Small intestine (tissue), 7 donors: Measurements from ENCODE around the gene VWF. TPM values are rescaled to one million over a fixed set of nuclear protein-coding genes. Genes with fewer than 3 reads are reported as not detected.

ENCODE experiments used
- DNase-seq, 2 donors: peaks; one replicate each; pipeline versions ENCODE4 v3.0.0 to v3.0.0-alpha.2; 2013
- FAIRE-seq: peaks from 2 replicates; lab custom pipeline; 2012; peaks lifted over from hg19 to GRCh38; lab: Jason Lieb, UNC
- H3K27ac ChIP-seq, 3 donors: one replicate each; pipeline ENCODE4 v1.5.1; 2013; ENCODE audit warnings: low read length in 2 of 3, mild to moderate bottlenecking in 2 of 3, control low read depth in 1 of 3, inconsistent platforms in 1 of 3, low read depth in 1 of 3, moderate library complexity in 1 of 3
- H3K27me3 ChIP-seq, 3 donors: one replicate each; pipeline ENCODE4 v1.6.1; 2013; ENCODE audit warnings: low read length in 3 of 3, inconsistent platforms in 1 of 3; ENCODE audit not compliant: control insufficient read depth in 3 of 3, insufficient read depth in 3 of 3
- H3K36me3 ChIP-seq, 3 donors: one replicate each; pipeline ENCODE4 v1.6.1; 2013; ENCODE audit warnings: low read length in 3 of 3, inconsistent platforms in 1 of 3, low read depth in 1 of 3, mild to moderate bottlenecking in 1 of 3, moderate library complexity in 1 of 3; ENCODE audit not compliant: control insufficient read depth in 3 of 3, insufficient read depth in 2 of 3
- H3K4me1 ChIP-seq, 3 donors: one replicate each; pipeline ENCODE4 v1.6.1; 2013; ENCODE audit warnings: low read length in 2 of 3, inconsistent platforms in 1 of 3, low read depth in 1 of 3, mild to moderate bottlenecking in 1 of 3, moderate library complexity in 1 of 3; ENCODE audit not compliant: control insufficient read depth in 3 of 3, insufficient read depth in 2 of 3
- H3K4me3 ChIP-seq, 3 donors: one replicate each; pipeline ENCODE4 v1.5.1; 2013; ENCODE audit warnings: low read length in 3 of 3, control low read depth in 1 of 3, inconsistent platforms in 1 of 3, low read depth in 1 of 3, mild to moderate bottlenecking in 1 of 3, moderate library complexity in 1 of 3
- H3K9me3 ChIP-seq, 2 donors: one replicate each; pipeline ENCODE4 v1.6.1; 2013; ENCODE audit warnings: low read depth in 1 of 2, low read length in 1 of 2; ENCODE audit not compliant: control insufficient read depth in 2 of 2, insufficient read depth in 1 of 2
- WGBS, 3 donors: extraction: QIAGEN DNeasy Blood & Tissue Kit; methylation state at CpG; one replicate each; pipeline ENCODE4 v1.1.7; 2013; 5-methylcytosine and 5-hydroxymethylcytosine counted together
- polyA plus RNA-seq, 4 donors: library from polyadenylated mRNA; stranded (reverse) in 3 of 4; unstranded in 1 of 4; fragments of 200-250 nt in 3 of 4; fragments of 120-200 nt in 1 of 4; gene quantifications; one replicate each; pipeline versions ENCODE4 v1.2.1 to v1.2.3, GENCODE V29; 2013
- donor health status: healthy with polysubstance abuse.
- donor health status: control.
- donor health status: control.
- donor health status: Bipolar disorder and iron deficiency.
- donor health status: healthy.

VWF gene
- polyA plus RNA-seq, 4 donors = 2.2 to 82.9 (median 6.1) TPM

- DNase-seq (no peak), FAIRE-seq (no peak)
- Histone ChIP-seq H3K4me1 (no peaks in the 10 kb centered on the region), H3K27ac (no peak overlapping the region), H3K4me3 (no peak overlapping the region), H3K27me3 (peaks cover 0 to 5% (median 3%) of the 10 kb centered on the region in 3 donors), H3K36me3 (no peaks in the 10 kb centered on the region), H3K9me3 (no peaks in the 10 kb centered on the region)
- 83 to 91% (median 91%) methylated on average over 4 of the region's 4 CpGs for WGBS, 3 donors
Measured at GRCh38 chr12:5905757-5906156, 218.7 kb downstream of the VWF start.

DNA sequence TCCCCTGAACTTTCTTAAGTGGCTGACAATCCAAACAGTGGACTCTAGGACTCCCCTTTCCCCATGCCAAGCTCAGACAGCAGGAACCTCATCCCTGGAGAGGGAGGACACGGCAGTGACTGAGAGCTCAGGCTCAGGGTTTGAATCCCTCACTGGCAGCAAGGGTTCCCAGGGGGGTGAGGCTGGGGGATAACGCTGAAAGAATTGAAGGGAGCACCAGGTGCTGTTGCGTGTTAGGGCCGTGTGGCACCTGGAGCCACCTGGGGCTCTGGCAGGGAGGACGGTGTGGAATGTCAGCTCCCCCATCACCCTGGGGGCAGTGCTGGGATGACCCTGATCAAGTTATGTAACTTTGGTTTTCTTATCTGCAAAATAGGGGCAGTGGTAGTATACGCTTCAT, 219.5 kb downstream of the VWF start:
- Histone ChIP-seq H3K4me3 (no peak overlapping the region), H3K27ac (no peak overlapping the region), H3K4me1 (no peaks in the 10 kb centered on the region), H3K36me3 (no peaks in the 10 kb centered on the region), H3K9me3 (no peaks in the 10 kb centered on the region), H3K27me3 (peaks cover 0 to 6% (median 3%) of the 10 kb centered on the region in 3 donors)
- WGBS, 3 donors = 44 to 71% (median 51%) methylated on average over 6 of the region's 6 CpGs
- FAIRE-seq = no peak
- no peak for DNase-seq

- H3K4me1 ChIP-seq = no peaks in the 10 kb centered on the region
- FAIRE-seq (no peak), DNase-seq (no peak)
- H3K27me3 ChIP-seq = peaks cover 0 to 3% (median 3%) of the 10 kb centered on the region in 3 donors
- no peaks in the 10 kb centered on the region for H3K36me3 ChIP-seq
- no peak overlapping the region for H3K4me3 ChIP-seq
- 81 to 84% (median 83%) methylated on average over 11 of the region's 11 CpGs for WGBS, 3 donors
- no peaks in the 10 kb centered on the region for H3K9me3 ChIP-seq
- H3K27ac ChIP-seq = no peak overlapping the region
Measured at GRCh38 chr12:5904441-5904840, 220.0 kb downstream of the VWF start.

DNA sequence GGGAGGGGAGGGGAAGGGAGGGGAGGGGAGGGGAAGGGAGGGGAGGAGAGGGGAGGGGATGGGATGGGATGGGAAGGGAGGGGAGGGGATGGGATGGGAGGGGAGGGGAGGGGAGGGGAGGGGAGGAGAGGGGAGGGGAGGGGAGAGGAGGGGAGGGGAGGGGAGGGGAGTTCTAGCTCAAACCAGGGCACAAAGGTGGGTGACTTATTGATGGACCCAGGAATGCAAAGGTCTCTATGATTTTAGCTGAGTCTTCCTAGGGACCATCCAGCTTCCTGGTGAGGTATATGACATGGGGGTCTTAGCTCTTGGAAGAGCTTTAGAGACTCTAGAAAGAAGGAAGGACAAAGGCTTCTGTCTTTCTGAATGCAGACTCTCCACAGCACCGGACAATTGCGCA, 221.7 kb downstream of the VWF start:
- Histone ChIP-seq H3K9me3 (no peaks in the 10 kb centered on the region), H3K36me3 (no peaks in the 10 kb centered on the region), H3K4me3 (no peak overlapping the region), H3K27ac (no peak overlapping the region), H3K27me3 (peaks cover 0 to 2% (median 0%) of the 10 kb centered on the region in 3 donors), H3K4me1 (no peaks in the 10 kb centered on the region)
- DNase-seq (no peak), FAIRE-seq (no peak)
- WGBS, 3 donors = 97 to 98% (median 98%) methylated on average over 2 of the region's 2 CpGs

GRCh38 chr12:5901416-5901815, 223.1 kb downstream of the VWF start:
- H3K9me3 ChIP-seq = no peaks in the 10 kb centered on the region
- WGBS, 3 donors = 91 to 92% (median 91%) methylated on average over 6 of the region's 6 CpGs
- H3K4me1 ChIP-seq = no peaks in the 10 kb centered on the region
- no peak overlapping the region for H3K4me3 ChIP-seq
- no peaks in the 10 kb centered on the region for H3K36me3 ChIP-seq
- DNase-seq (no peak), FAIRE-seq (no peak)
- peaks cover 0 to 3% (median 2%) of the 10 kb centered on the region in 3 donors for H3K27me3 ChIP-seq
- no peak overlapping the region for H3K27ac ChIP-seq

GRCh38 chr12:5900533-5901205, 223.8 kb downstream of the VWF start:
- Histone ChIP-seq H3K27ac (no peak overlapping the region), H3K4me3 (no peak overlapping the region), H3K27me3 (peaks cover 0 to 3% (median 2%) of the 10 kb centered on the region in 3 donors), H3K36me3 (no peaks in the 10 kb centered on the region), H3K9me3 (no peaks in the 10 kb centered on the region), H3K4me1 (no peaks in the 10 kb centered on the region)
- FAIRE-seq (no peak), DNase-seq (no peak)
- WGBS, 3 donors = 55 to 67% (median 60%) methylated on average over 15 of the region's 15 CpGs

DNA sequence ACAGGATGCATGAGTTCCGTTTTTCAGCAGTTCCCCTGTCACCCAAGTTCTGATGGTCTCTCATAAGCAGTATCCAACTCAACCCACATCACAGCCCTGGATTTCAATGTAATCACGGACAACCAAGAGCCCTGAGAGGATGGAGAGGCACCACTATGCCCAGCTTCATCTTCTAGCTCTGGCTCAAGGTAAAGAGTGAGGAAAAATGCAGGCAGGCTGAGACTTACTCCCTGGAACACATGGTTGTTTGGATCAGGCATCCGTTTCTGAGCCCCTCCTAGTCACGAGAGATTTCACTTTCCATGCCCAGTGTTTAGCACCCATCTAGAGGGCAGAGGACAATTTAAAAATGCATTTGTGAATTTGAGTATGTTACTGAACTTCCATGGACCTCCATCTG, 224.4 kb downstream of the VWF start:
- H3K27ac ChIP-seq = no peak overlapping the region
- FAIRE-seq = no peak
- no peak overlapping the region for H3K4me3 ChIP-seq
- no peaks in the 10 kb centered on the region for H3K4me1 ChIP-seq
- no peaks in the 10 kb centered on the region for H3K36me3 ChIP-seq
- no peaks in the 10 kb centered on the region for H3K9me3 ChIP-seq
- WGBS, 3 donors = 38 to 53% (median 48%) methylated on average over 4 of the region's 4 CpGs
- no peak for DNase-seq
- peaks cover 0 to 3% (median 2%) of the 10 kb centered on the region in 3 donors for H3K27me3 ChIP-seq

DNA sequence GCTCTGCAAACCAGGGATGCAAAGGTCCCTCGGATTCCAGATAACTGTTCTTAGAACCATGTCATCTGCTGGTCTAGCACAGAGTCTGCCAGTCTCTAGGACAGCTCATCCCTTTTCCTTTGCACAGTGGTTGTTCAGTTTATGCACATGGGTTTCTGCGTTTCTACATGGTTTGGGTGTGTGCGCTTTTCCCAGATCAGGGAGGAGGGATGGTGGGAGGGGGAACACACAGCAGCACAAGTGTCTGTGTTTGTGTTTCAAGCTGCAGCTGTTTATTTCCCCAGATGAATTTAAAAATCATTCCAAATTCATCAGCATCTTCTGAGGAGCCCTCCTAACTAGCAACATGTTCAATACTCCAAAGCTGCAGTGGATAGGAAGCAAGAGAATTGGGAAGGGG, 224.8 kb downstream of the VWF start:
- no peak for FAIRE-seq

DNA sequence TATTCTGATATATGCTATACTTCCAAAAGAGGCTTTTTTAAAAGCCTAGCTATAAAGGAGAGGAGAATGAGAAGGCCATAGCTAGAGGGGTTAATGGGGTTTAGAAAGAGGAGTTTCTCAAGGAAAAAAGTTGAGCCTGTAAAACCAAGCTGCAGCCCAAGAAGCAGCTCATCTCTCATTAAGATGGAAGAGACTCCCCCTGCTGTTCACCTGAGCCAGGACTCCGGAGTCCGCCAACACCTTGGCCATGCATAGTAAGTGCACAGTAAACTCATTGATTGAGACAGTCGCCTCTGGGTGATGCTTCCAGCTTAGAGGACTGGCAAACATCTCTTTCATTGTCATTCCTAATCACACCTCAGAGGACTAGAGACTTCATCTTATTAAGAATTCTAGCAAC, 225.6 kb downstream of the VWF start:
- Histone ChIP-seq H3K4me1 (no peaks in the 10 kb centered on the region), H3K9me3 (no peaks in the 10 kb centered on the region), H3K36me3 (no peaks in the 10 kb centered on the region), H3K4me3 (no peak overlapping the region), H3K27ac (no peak overlapping the region), H3K27me3 (peaks cover 0 to 3% (median 2%) of the 10 kb centered on the region in 3 donors)
- FAIRE-seq = no peak
- 85 to 89% (median 85%) methylated on average over 3 of the region's 3 CpGs for WGBS, 3 donors
- DNase-seq = no peak

More for the DNA sequence above, 224.8 kb downstream of the VWF start:
- no peak for DNase-seq
- peaks cover 0 to 3% (median 2%) of the 10 kb centered on the region in 3 donors for H3K27me3 ChIP-seq
- H3K27ac ChIP-seq = no peak overlapping the region
- no peaks in the 10 kb centered on the region for H3K36me3 ChIP-seq
- no peak overlapping the region for H3K4me3 ChIP-seq
- 57 to 86% (median 80%) methylated on average over 3 of the region's 3 CpGs for WGBS, 3 donors
- H3K4me1 ChIP-seq = no peaks in the 10 kb centered on the region
- no peaks in the 10 kb centered on the region for H3K9me3 ChIP-seq
